ENCODE results near the gene NDUFS3.

The NDUFS3 gene

GRCh38 chr11:47577460-47578041 lies 1.3 kb upstream of the NDUFS3 start:
- ChIA-PET CTCF (interaction anchor here (1.1 to 3.6 kb wide), 4 partner anchors 11 to 25 kb away, joined by 4 to 24 read pairs (median 5); partner anchors contain the start of gene CELF1), POLR2A (no interaction called here)
- no peak for TF ChIP-seq CTCF (IDR thresholded peaks at IDR 0.05; ENCODE audit: control extremely low read depth, extremely low read depth, low read depth, missing control alignments)
- DNase-seq (ENCODE audit: extremely low spot score), result no peak

- no peak for DNase-seq (ENCODE audit: extremely low spot score)
- no peak for TF ChIP-seq CTCF (IDR thresholded peaks at IDR 0.05; ENCODE audit: control extremely low read depth, extremely low read depth, low read depth, missing control alignments)
- CTCF ChIA-PET, result interaction anchor here (1.4 kb wide), 1 partner anchor 12 kb away, joined by 4 read pairs; no protein-coding TSS in a partner anchor
- POLR2A ChIA-PET, result interaction anchor here (0.7 kb wide), 1 partner anchor 52 kb away, joined by 3 read pairs; no protein-coding TSS in a partner anchor
These were observed 5.0 kb downstream of the NDUFS3 start for GRCh38 chr11:47583844-47584243.

- DNase-seq (ENCODE audit: extremely low spot score), result no peak
- ChIA-PET POLR2A (no interaction called here), CTCF (interaction anchor here (0.9 to 2.0 kb wide), 4 partner anchors 9 to 33 kb away, joined by 3 to 8 read pairs (median 4); no protein-coding TSS in a partner anchor)
- no peak for TF ChIP-seq CTCF (IDR thresholded peaks at IDR 0.05; ENCODE audit: control extremely low read depth, extremely low read depth, low read depth, missing control alignments)
These were observed 7.4 kb downstream of the NDUFS3 start, which contains the start of gene FAM180B for GRCh38 chr11:47586098-47586855. Gene FAM180B, plus strand, starts transcription at chr11:47586678. Its CDS starts 91 bp downstream, at chr11:47586769.

- DNase-seq (ENCODE audit: extremely low spot score), result no peak
- ChIA-PET POLR2A (no interaction called here), CTCF (interaction anchor here (1.6 to 2.0 kb wide), 2 partner anchors 8 to 10 kb away, joined by 4 to 8 read pairs; no protein-coding TSS in a partner anchor)
- no peak for TF ChIP-seq CTCF (IDR thresholded peaks at IDR 0.05; ENCODE audit: control extremely low read depth, extremely low read depth, low read depth, missing control alignments)
These were observed 8.3 kb downstream of the NDUFS3 start for GRCh38 chr11:47587039-47587716.

GRCh38 chr11:47587723-47588326 lies 9.0 kb downstream of the NDUFS3 start:
- DNase-seq (ENCODE audit: extremely low spot score), result no peak
- no peak for TF ChIP-seq CTCF (IDR thresholded peaks at IDR 0.05; ENCODE audit: control extremely low read depth, extremely low read depth, low read depth, missing control alignments)
- ChIA-PET CTCF (interaction anchor here (1.6 kb wide), 1 partner anchor 10 kb away, joined by 4 read pairs; no protein-coding TSS in a partner anchor), POLR2A (no interaction called here)

- POLR2A ChIA-PET, result no interaction called here
These were observed 10.2 kb downstream of the NDUFS3 start for GRCh38 chr11:47589118-47589517.

More at GRCh38 chr11:47589118-47589517, 10.2 kb downstream of the NDUFS3 start:
- no peak for DNase-seq (ENCODE audit: extremely low spot score)
- CTCF ChIA-PET, result interaction anchor here (1.6 kb wide), 1 partner anchor 12 kb away, joined by 4 read pairs; no protein-coding TSS in a partner anchor
- TF ChIP-seq CTCF (IDR thresholded peaks at IDR 0.05; ENCODE audit: control extremely low read depth, extremely low read depth, low read depth, missing control alignments), result no peak

Measured in GM10248 (cell line).